ENCODE data around the gene SOX12. TPM values are rescaled to one million over a fixed set of nuclear protein-coding genes. Genes with fewer than 3 reads are reported as not detected.
A peak's percentile ranks its signal among the peaks of the same experiment; 100 is the strongest.

SOX12 gene
- total RNA-seq, 2 experiments from 2014 or later = 12.8 to 13.0 TPM

DNA sequence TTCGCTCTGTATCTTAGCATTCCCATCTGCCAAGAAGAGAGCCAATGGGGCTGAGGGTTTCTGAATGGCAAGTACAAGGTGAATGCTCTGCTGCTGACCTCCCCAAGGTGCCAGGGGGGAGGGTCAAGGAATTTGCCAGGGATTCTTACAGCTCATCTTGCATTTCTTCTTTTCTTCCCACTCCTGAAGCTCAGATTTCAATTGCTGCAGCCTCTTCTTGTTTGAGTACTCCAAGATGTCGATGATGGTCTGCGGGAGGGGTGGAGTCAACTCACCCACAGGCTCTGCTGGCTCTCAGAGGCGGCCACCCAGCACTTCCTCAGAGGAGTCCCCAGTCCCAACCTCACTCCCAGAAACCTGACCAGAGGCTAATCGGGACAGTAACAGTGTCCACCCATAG is 47.2 kb upstream of the SOX12 start:
- POLR2A ChIA-PET = no interaction called here
- H3K27me3 Mint-ChIP-seq = no peaks in the 10 kb centered on the region
- CTCF ChIA-PET = interaction anchor here (0.8 to 1.7 kb wide), 2 partner anchors 12 to 53 kb away, joined by 3 to 6 read pairs; no protein-coding TSS in a partner anchor
- peaks cover 3% of the 10 kb centered on the region for H3K36me3 Mint-ChIP-seq (ENCODE audit: low read depth)
- H3K9me3 Mint-ChIP-seq = no peaks in the 10 kb centered on the region
- no peak overlapping the region for H3K27ac Mint-ChIP-seq
- H3K4me3 Mint-ChIP-seq = no peak overlapping the region
- DNase-seq (no peak), ATAC-seq (no peak)
- no peak for TF ChIP-seq CTCF (IDR thresholded peaks at IDR 0.05)
- no peaks in the 10 kb centered on the region for H3K4me1 Mint-ChIP-seq (ENCODE audit: low read depth)
- intact Hi-C loops (cut with micrococcal nuclease) = no loop called here

GRCh38 chr20:278607-279571 is 46.5 kb upstream of the SOX12 start:
- CTCF ChIA-PET = interaction anchor here (0.8 to 1.7 kb wide), 2 partner anchors 13 to 52 kb away, joined by 3 to 6 read pairs; no protein-coding TSS in a partner anchor
- no peaks in the 10 kb centered on the region for H3K4me1 Mint-ChIP-seq (ENCODE audit: low read depth)

GRCh38 chr20:284172-284571 is 41.2 kb upstream of the SOX12 start:
- no peak for DNase-seq
- Mint-ChIP-seq H3K4me1 (ENCODE audit: low read depth) (peaks cover 6% of the 10 kb centered on the region), H3K9me3 (no peaks in the 10 kb centered on the region), H3K27me3 (no peaks in the 10 kb centered on the region), H3K4me3 (no peak overlapping the region), H3K36me3 (ENCODE audit: low read depth) (no peaks in the 10 kb centered on the region), H3K27ac (no peak overlapping the region)
- intact Hi-C loops (cut with micrococcal nuclease) = no loop called here
- ATAC-seq = no peak
- no peak for TF ChIP-seq CTCF (IDR thresholded peaks at IDR 0.05)
- CTCF ChIA-PET = interaction anchor here (2.4 kb wide), 1 partner anchor 19 kb away, joined by 7 read pairs; no protein-coding TSS in a partner anchor
- POLR2A ChIA-PET = no interaction called here

More at GRCh38 chr20:278607-279571, 46.5 kb upstream of the SOX12 start:
- Mint-ChIP-seq H3K27me3 (no peaks in the 10 kb centered on the region), H3K27ac (no peak overlapping the region), H3K36me3 (ENCODE audit: low read depth) (peaks cover 3% of the 10 kb centered on the region), H3K9me3 (no peaks in the 10 kb centered on the region), H3K4me3 (peak overlapping the region; percentile 12)
- no peak for DNase-seq
- POLR2A ChIA-PET = no interaction called here
- peak; percentile 20 for ATAC-seq
- intact Hi-C loops (cut with micrococcal nuclease) = no loop called here
- TF ChIP-seq CTCF (IDR thresholded peaks at IDR 0.05) = no peak

GRCh38 chr20:286508-286907 is 38.8 kb upstream of the SOX12 start:
- DNase-seq (no peak), ATAC-seq (no peak)
- H3K27me3 Mint-ChIP-seq = no peaks in the 10 kb centered on the region
- POLR2A ChIA-PET = no interaction called here
- no peak for TF ChIP-seq CTCF (IDR thresholded peaks at IDR 0.05)
- intact Hi-C loops (cut with micrococcal nuclease) = no loop called here
- no peaks in the 10 kb centered on the region for H3K9me3 Mint-ChIP-seq
- H3K4me1 Mint-ChIP-seq (ENCODE audit: low read depth) = peaks cover 11% of the 10 kb centered on the region
- H3K4me3 Mint-ChIP-seq = no peak overlapping the region
- no peak overlapping the region for H3K27ac Mint-ChIP-seq
- CTCF ChIA-PET = no interaction called here
- no peaks in the 10 kb centered on the region for H3K36me3 Mint-ChIP-seq (ENCODE audit: low read depth)
